Frontal cortex (tissue), 4 donors: Measurements from ENCODE around the gene RNF123. TPM values are rescaled to one million over a fixed set of nuclear protein-coding genes. Genes with fewer than 3 reads are reported as not detected.

Experiments used
- DNase-seq, 2 donors: peaks; one replicate each; pipeline ENCODE4 v3.0.0; 2012; ENCODE audit warnings: low spot score in 2 of 2
- FAIRE-seq: peaks from 2 replicates; lab custom pipeline; 2012; peaks lifted over from hg19 to GRCh38; lab: Jason Lieb, UNC
- total RNA-seq: library from RNA; depleted of rRNA; stranded (reverse); fragments of >200 nt; gene quantifications from one replicate; pipeline ENCODE4 v1.2.3, GENCODE V29; 2014
- donor health status: control.
- donor health status: control.
- donor health status: control.

Gene RNF123
- total RNA-seq, 1 donor from 2014 or later = 25.3 TPM

- peak in 1 of 2 donors; percentile 2 for DNase-seq
- FAIRE-seq = no peak
Observed at GRCh38 chr3:49716169-49716568, 26.8 kb downstream of the RNF123 start.

GRCh38 chr3:49716691-49717210 lies 27.4 kb downstream of the RNF123 start:
- FAIRE-seq (no peak), DNase-seq (peak in 1 of 2 donors; percentile 3)

GRCh38 chr3:49717211-49717958 lies 28.0 kb downstream of the RNF123 start:
- FAIRE-seq (no peak), DNase-seq (peak in 1 of 2 donors; percentile 10)

GRCh38 chr3:49717959-49718857 lies 28.9 kb downstream of the RNF123 start:
- DNase-seq (peak in 1 of 2 donors; percentile 12), FAIRE-seq (no peak)

- FAIRE-seq (no peak), DNase-seq (no peak)
Observed at GRCh38 chr3:49718858-49719213, 29.5 kb downstream of the RNF123 start.

- FAIRE-seq = peak; percentile 26
- DNase-seq = peak; percentile 97 to 99
Observed at GRCh38 chr3:49719214-49719884, 30.0 kb downstream of the RNF123 start, which contains the start of gene AMIGO3. AMIGO3 (minus strand) TSS chr3:49719684; CDS start chr3:49719465, 219 bp downstream.

GRCh38 chr3:49720855-49721595 lies 31.7 kb downstream of the RNF123 start:
- DNase-seq (no peak), FAIRE-seq (no peak)

GRCh38 chr3:49721596-49721895 lies 32.2 kb downstream of the RNF123 start:
- FAIRE-seq = no peak
- peak in 1 of 2 donors; percentile 14 for DNase-seq

- peak in 1 of 2 donors; percentile 12 for DNase-seq
- no peak for FAIRE-seq
Observed at GRCh38 chr3:49721896-49722781, 32.8 kb downstream of the RNF123 start.

- no peak for FAIRE-seq
- no peak for DNase-seq
Observed at GRCh38 chr3:49722896-49723295, 33.5 kb downstream of the RNF123 start.

GRCh38 chr3:49723296-49723627 lies 33.9 kb downstream of the RNF123 start:
- DNase-seq (peak in 1 of 2 donors; percentile 57), FAIRE-seq (no peak)

GRCh38 chr3:49723628-49724551 lies 34.5 kb downstream of the RNF123 start, which contains the start of gene GMPPB:
GMPPB (minus strand) TSS chr3:49723951; CDS start chr3:49723726, 225 bp downstream.
- FAIRE-seq (no peak), DNase-seq (peak; percentile 96 to 98)

GRCh38 chr3:49724586-49724985 lies 35.2 kb downstream of the RNF123 start:
- FAIRE-seq = no peak

GRCh38 chr3:49725906-49726681 lies 36.7 kb downstream of the RNF123 start:
- no peak for FAIRE-seq
- no peak for DNase-seq

More at GRCh38 chr3:49724586-49724985, 35.2 kb downstream of the RNF123 start:
- DNase-seq = no peak

GRCh38 chr3:49727154-49727923 lies 38.0 kb downstream of the RNF123 start:
- FAIRE-seq = no peak
- DNase-seq = no peak

- DNase-seq (no peak), FAIRE-seq (no peak)
Observed at GRCh38 chr3:49727924-49728361, 38.6 kb downstream of the RNF123 start.
